LNCaP clone FGC (cell line): ENCODE data around the gene TGM4.

Experiments
- DNase-seq: peaks from one replicate; pipeline ENCODE4 v3.0.0-alpha.2; 2011; ENCODE audit warnings: low read depth
- H3K4me3 ChIP-seq: 2 replicates; pipeline ENCODE4 v1.5.1; 2011; ENCODE audit warnings: mild to moderate bottlenecking, low read depth, low read length, control low read depth
- CTCF ChIP-seq: IDR thresholded peaks from 2 replicates; pipeline ENCODE4 v1.5.1; 2012; ENCODE audit warnings: mild to moderate bottlenecking; ENCODE audit not compliant: control insufficient read depth, insufficient read depth; ENCODE audit errors: extremely low read depth

The TGM4 gene

GRCh38 chr3:44862226-44862637, 12.2 kb upstream of the TGM4 start:
- TF ChIP-seq CTCF: no peak
- peak overlapping the region; percentile 59 for H3K4me3 ChIP-seq
- no peak for DNase-seq

- no peak for DNase-seq
- H3K4me3 ChIP-seq: no peak overlapping the region
- no peak for TF ChIP-seq CTCF
Measured at GRCh38 chr3:44865272-44866035, 9.0 kb upstream of the TGM4 start.

GRCh38 chr3:44867421-44868111, 6.8 kb upstream of the TGM4 start:
- DNase-seq: peak; percentile 90
- H3K4me3 ChIP-seq: no peak overlapping the region
- TF ChIP-seq CTCF: no peak

- no peak overlapping the region for H3K4me3 ChIP-seq
- TF ChIP-seq CTCF: no peak
- DNase-seq: peak; percentile 100
Measured at GRCh38 chr3:44870375-44871061, 3.9 kb upstream of the TGM4 start.

GRCh38 chr3:44875596-44875995, 1.2 kb downstream of the TGM4 start:
- no peak overlapping the region for H3K4me3 ChIP-seq
- no peak for TF ChIP-seq CTCF
- no peak for DNase-seq

- TF ChIP-seq CTCF: no peak
- H3K4me3 ChIP-seq: no peak overlapping the region
- no peak for DNase-seq
Measured at GRCh38 chr3:44877333-44877732, 2.9 kb downstream of the TGM4 start.
